IPS-11a (cell line): ENCODE results near the gene SPRR2B.
"Not testable (repeated sequence)": the region's sequence is repeated elsewhere in the genome, so short reads cannot be mapped to it uniquely, and the experiment has no call there.

ENCODE experiments used
- H3K4me3 ChIP-seq: one replicate; pipeline ENCODE4 v1.5.1; 2013; ENCODE audit warnings: low read depth, low read length, control low read depth

SPRR2B gene

GRCh38 chr1:153071511-153071910 is at the start of gene SPRR2B:
TSS of gene SPRR2B (minus strand) at chr1:153071611. CDS start at chr1:153070839, 772 bp downstream.
- H3K4me3 ChIP-seq: no peak within 1 kb of the TSS

DNA sequence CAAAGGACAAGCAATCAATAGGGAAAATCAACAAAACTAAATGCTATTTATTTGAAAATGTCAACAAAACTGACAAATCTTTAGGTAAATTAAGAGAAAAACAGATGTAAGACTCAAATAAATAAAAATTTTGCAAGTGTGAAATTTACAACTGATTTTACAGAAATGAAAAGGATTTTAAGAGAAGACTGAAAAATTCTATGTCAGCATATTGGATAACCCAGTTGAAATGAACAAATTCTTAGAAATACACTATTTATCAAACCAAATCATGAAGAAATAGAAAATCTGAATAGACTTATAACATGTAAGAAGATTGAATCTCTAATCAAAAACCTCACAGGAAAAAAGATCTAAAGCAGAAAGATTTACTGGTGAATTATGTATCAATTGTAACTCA is 49.5 kb upstream of the SPRR2B start:
- H3K4me3 ChIP-seq: no peak overlapping the region

- H3K4me3 ChIP-seq: no peak overlapping the region
Measured at GRCh38 chr1:153119491-153119971, 48.1 kb upstream of the SPRR2B start.

DNA sequence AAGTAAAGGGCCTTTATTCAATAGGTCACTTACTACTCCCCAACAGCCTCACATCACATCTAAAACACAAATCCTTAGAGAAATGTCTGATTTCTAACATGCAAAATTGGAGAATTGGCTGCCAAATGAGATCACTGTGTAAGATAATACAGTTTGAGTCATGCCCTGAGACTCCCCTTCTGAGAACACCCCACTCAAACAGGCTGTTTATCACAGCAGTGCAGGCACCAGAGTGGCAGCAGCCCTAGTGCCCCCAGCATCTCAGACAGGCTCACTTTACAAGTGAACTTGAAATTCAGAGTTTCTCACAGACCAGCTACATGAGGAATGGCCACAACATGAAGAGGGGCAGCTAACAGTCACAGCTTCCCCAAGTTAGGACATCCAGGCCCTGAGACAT is 43.9 kb upstream of the SPRR2B start:
- H3K4me3 ChIP-seq: not testable (repeated sequence)

DNA sequence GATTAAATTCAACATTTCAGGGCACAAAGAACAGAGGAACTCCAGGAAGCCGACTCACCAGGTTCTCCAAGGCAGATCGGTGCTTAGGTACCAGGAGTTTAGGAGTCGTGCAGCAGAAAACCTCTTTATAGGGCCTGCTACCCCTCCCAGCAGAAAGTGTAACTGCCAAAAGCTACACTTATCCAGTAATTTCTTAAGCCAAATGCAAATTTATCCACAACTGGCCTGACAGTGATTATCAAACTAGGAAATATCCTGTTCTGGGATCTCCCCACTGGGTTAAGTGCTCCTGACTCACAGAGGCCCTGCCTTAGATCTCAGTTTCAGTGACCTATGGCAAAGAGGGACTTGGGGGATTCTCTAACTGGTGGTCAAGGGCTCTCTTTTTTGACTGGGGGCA is 42.0 kb upstream of the SPRR2B start, which contains the start of gene SPRR2F:
Gene SPRR2F (minus strand): TSS at position 101 of the 400 bp plus-strand sequence. CDS start 783 bp downstream, outside the sequence.
- no peak within 1 kb of the TSS for H3K4me3 ChIP-seq

DNA sequence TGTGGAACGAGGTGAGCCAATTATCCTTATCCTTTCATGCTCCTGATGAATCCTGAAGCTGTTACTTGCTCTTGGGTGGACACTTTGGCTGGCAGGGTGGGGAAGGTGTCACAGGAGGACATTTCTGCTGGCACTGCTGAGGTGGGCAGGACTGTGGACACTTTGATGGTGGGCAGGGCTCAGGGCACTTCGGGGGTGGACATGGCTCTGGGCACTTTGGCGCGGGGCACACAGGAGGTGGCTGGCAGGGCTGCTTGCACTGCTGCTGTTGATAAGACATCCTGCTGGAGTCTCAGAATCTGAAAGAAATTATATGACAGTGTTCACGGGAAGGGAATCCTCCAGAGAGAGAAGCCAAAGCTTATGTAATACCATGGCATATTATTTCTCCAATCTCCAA is 41.0 kb upstream of the SPRR2B start:
- not testable (repeated sequence) for H3K4me3 ChIP-seq

DNA sequence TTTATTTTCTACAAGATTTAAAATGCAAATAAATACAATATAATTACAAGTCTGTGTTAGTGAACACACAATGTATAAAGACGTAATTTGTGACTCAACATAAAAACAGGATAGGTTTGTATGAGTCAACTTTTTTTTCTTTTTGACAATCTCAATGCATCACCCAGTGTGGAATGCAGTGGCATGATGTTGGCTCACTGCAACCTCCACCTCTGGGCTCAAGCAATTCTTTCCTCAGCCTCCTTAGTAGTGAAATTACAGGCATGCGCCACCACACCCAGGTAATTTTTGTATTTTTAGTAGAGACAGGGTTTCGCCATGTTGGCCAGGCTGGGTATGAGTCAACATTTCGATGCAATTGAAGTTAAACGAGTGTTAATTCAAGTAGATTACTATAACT is 28.8 kb upstream of the SPRR2B start:
- no peak overlapping the region for H3K4me3 ChIP-seq

GRCh38 chr1:153099461-153100045 is 28.1 kb upstream of the SPRR2B start:
- H3K4me3 ChIP-seq: no peak overlapping the region

- no peak overlapping the region for H3K4me3 ChIP-seq
Measured at GRCh38 chr1:153095764-153096163, 24.4 kb upstream of the SPRR2B start.

DNA sequence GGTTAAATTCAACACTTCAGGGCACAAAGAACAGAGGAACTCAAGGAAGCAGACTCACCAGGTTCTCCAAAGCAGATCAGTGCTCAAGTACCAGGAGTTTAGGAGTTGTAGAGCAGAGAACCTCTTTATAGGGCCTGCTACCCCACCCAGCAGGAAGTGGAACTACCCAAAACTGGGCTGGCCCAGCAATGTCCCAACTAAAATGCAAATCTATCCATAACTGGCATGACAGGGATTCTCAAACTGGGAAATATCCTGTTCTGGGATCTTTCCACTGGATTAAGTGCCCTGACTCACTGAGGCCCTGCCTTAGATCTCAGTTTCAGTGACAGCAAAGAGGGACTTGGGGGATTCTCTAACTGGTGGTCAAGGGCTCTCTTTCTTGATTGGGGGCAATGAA is 23.0 kb upstream of the SPRR2B start, which contains the start of gene SPRR2E:
Gene SPRR2E (minus strand): TSS at position 101 of the 400 bp plus-strand sequence. CDS start 775 bp downstream, outside the sequence.
- no peak within 1 kb of the TSS for H3K4me3 ChIP-seq

DNA sequence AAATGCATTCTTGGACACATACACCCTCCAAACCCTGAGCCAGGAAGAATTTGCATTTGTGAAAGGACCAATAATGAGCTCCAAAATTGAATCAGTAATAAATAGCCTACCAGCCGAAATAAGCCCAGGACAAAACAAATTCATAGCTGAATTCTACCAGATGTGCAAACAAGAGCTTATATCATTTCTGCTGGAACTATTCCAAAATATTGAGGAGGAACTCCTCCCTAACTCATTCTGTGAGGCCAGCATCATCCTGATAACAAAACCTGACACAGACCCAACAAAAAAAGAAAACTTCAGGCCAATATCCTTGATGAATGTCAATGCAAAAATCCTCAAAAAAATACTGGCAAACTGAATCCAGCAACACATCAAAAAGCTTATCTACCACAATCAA is 16.2 kb upstream of the SPRR2B start:
- no peak overlapping the region for H3K4me3 ChIP-seq

DNA sequence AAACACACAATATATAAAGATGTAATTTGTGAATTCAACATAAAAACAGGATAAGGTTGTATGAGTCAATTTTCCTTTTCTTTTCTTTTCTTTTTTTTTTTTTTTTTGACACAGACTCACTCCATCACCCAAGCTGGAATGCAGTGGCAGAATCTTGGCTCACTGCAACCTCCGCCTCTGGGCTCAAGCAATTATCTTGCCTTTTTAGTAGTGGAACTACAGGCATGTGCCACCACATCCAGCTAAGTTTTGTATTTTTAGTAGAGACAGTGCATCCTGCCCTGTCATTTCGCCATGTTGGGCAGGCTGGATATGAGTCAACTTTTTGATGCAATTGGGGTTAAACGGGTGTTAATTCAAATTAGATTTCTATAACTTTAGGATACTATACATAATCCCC is 10.3 kb upstream of the SPRR2B start:
- H3K4me3 ChIP-seq: no peak overlapping the region

DNA sequence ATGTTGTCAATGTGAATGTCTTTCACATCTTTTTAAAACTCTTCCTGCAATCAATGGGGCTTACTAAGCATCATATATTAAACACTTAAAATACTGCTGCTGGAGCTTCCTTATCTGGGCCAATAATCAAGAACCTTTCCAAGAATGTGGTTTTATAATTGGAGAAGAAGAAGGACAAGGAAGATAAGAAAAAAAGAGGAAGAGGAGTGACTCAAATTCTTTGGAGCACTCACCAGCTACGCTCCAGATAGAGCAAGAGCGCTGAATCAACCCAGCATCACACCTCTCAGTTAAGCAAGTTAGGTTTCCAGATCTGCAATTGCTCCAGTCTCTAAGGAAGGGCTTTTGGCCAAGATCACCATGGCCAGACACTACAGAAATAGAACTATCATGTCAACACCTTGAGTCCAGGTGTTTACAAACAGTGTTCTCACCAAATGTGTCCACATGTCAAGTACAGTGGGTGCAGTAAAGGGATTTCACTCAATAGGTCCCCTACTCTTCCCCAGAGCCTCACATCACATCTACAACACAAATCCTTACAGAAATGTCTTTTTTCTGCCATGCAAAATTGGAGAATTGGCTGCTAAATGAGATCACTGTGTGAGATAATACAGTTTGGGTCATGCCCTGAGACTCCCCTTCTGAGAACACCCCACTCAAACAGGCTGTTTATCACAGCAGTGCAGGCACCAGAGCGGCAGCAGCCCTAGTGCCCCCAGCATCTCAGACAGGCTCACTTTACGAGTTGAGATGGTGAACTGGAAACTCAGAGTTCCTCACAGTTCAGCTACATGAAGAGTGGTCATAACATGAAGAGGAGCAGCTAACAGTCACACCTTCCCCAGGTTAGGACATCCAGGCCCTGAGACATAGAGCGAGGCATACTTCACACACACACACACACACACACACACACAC is 1.7 kb upstream of the SPRR2B start:
- no peak overlapping the region for H3K4me3 ChIP-seq

DNA sequence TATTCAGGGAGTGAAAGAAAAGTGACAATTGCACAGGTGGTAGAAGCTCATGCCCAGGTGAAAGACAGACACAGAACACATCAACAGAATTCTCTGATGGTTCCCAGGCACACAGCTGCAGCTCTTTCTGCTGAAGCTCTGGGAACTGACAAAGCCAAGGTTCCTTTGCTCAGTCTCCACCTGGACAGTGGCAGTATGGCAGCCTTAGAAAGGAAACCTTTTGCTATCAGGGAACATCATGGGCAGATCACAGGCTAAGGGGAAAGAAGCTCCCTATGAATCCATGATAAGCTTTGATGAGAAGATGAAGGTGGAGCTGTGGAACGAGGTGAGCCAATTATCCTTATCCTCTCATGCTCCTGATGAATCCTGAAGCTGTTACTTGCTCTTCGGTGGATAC is 1.2 kb downstream of the SPRR2B start:
- no peak overlapping the region for H3K4me3 ChIP-seq

- H3K4me3 ChIP-seq: no peak overlapping the region
Measured at GRCh38 chr1:153058826-153059784, 12.3 kb downstream of the SPRR2B start.

DNA sequence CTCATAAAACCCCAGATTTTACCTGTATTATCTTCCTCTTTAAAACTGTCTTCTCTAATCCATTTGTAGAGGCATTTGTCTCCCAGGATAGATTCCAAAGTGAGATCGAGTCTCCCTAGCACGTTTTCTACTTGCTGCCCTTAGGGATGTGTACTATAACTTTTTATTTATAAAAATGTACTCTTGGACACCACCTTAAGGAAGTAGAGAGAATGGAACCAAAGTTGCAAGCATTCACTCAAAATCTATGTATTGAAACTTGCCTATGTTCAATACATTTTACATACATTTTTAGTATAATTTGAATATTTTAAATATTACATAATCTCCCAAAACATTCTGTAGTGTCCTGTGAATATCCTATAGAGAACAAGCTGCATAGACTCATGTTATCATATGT is 13.3 kb downstream of the SPRR2B start:
- no peak overlapping the region for H3K4me3 ChIP-seq

GRCh38 chr1:153057375-153057774 is 14.0 kb downstream of the SPRR2B start, which contains the start of gene SPRR2A:
TSS of gene SPRR2A (minus strand) at chr1:153057512. CDS start at chr1:153056735, 777 bp downstream.
- H3K4me3 ChIP-seq: no peak within 1 kb of the TSS

DNA sequence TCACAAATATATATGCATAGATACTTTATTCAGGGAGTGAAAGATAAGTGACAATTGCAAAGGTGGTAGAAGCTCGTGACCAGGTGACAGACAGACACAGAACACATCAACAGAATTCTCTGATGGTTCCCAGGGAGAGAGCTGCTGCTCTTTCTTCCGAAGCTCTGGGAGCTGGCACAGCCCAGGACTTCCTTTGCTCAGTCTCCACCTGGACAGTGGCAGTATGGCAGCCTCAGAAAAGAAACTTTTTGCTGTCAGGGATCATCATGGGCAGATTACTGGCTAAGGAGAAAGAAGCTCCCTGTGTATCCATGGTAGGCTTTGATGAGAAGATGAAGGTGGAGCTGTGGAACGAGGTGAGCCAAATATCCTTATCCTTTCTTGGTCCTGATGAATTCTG is 15.3 kb downstream of the SPRR2B start:
- not testable (repeated sequence) for H3K4me3 ChIP-seq

DNA sequence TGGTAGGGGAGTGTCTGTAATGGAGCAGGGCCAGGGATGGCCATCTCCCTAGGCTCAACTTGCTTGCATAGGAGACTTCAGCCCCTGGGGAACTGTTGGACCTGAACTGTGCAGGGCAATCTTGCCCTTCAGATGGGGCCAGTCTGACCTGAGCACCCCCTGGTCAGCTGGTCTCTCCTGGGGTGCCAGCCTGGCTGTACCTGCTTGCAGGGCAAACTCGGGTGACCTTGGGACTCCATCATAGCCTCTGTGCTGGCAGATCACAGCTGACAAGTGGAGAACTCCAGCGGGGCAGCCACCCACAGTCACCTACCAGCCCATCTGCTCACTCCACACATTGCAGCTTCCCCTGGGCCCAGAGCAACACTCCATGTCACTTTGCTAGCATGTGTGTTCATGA is 22.2 kb downstream of the SPRR2B start:
- H3K4me3 ChIP-seq: no peak overlapping the region

DNA sequence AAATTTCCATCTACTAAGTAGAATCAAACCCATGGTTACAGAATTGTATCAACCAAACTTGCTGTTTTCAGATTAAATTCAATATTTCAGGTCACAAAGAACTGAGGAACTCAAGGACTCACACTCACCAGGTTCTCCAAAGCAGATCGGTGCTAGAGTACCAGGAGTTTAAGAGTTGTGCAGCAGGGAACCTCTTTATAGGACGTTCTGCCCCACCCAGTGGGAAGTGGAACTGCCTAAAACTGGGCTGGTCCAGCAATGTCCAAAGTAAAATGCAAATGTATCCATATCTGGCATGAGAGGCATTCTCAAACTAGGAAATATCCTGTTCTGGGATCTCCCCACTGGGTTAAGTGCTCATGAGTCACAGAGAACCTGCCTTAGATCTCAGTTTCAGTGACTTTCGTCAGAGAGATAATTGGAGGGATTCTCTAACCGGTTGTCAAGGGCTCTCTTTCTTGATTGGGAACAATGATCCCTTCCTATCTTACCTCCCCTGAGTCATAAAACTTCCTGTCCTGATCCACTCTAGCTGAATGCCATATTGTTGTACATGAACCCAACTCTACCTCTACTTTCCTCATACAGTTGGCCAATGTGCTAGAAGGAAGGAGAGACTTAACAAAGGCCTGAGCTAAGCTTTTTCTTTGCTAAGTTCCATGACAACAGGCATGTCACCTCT is 30.3 kb downstream of the SPRR2B start, which contains the start of gene SPRR2D:
Gene SPRR2D (minus strand): TSS at position 171 of the 682 bp plus-strand sequence. CDS start 774 bp downstream, outside the sequence.
- H3K4me3 ChIP-seq: no peak within 1 kb of the TSS
